ENCODE data around the gene MEPCE. TPM values are rescaled to one million over a fixed set of nuclear protein-coding genes. Genes with fewer than 3 reads are reported as not detected.

MEPCE gene
- polyA plus RNA-seq, 1 experiment: 19.1 TPM

DNA sequence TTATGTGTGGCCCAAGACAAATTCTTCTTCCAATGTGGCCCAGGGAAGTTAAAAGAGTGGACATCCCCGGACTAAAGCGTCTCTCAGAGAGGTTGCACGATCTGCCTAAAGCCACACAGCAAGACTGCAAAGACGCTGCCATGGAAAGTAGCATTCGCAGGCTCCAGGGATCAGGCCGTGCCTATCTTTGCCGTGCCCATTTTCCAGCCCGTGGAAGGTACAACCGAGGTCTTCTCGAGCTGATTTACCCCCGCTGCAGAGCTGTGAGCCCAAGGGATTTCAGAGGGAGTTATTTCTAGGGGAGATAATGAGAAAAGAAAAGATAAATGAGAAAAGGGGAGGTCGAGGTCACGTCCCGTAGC, 53.1 kb downstream of the MEPCE start:
- Histone ChIP-seq H3K27me3 (ENCODE audit: control insufficient read depth, insufficient read depth, low read length) (no peaks in the 10 kb centered on the region), H3K4me3 (ENCODE audit: low read depth, low read length) (peak overlapping the region; percentile 48), H3K36me3 (ENCODE audit: control insufficient read depth, insufficient read depth, low read length) (no peaks in the 10 kb centered on the region)
- no peak for DNase-seq (ENCODE audit: low read depth)
- ChIA-PET CTCF (interaction anchor here (0.6 to 2.6 kb wide), 29 partner anchors 9 to 268 kb away, joined by 3 to 23 read pairs (median 5); no protein-coding TSS in a partner anchor), POLR2A (interaction anchor here (0.6 to 0.7 kb wide), 2 partner anchors 163 to 343 kb away, joined by 4 to 6 read pairs; no protein-coding TSS in a partner anchor)
- TF ChIP-seq, protein P1, sequence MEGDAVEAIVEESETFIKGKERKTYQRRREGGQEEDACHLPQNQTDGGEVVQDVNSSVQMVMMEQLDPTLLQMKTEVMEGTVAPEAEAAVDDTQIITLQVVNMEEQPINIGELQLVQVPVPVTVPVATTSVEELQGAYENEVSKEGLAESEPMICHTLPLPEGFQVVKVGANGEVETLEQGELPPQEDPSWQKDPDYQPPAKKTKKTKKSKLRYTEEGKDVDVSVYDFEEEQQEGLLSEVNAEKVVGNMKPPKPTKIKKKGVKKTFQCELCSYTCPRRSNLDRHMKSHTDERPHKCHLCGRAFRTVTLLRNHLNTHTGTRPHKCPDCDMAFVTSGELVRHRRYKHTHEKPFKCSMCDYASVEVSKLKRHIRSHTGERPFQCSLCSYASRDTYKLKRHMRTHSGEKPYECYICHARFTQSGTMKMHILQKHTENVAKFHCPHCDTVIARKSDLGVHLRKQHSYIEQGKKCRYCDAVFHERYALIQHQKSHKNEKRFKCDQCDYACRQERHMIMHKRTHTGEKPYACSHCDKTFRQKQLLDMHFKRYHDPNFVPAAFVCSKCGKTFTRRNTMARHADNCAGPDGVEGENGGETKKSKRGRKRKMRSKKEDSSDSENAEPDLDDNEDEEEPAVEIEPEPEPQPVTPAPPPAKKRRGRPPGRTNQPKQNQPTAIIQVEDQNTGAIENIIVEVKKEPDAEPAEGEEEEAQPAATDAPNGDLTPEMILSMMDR (IDR thresholded peaks at IDR 0.05; ENCODE audit: insufficient read depth, low read depth, low read length): no peak

DNA sequence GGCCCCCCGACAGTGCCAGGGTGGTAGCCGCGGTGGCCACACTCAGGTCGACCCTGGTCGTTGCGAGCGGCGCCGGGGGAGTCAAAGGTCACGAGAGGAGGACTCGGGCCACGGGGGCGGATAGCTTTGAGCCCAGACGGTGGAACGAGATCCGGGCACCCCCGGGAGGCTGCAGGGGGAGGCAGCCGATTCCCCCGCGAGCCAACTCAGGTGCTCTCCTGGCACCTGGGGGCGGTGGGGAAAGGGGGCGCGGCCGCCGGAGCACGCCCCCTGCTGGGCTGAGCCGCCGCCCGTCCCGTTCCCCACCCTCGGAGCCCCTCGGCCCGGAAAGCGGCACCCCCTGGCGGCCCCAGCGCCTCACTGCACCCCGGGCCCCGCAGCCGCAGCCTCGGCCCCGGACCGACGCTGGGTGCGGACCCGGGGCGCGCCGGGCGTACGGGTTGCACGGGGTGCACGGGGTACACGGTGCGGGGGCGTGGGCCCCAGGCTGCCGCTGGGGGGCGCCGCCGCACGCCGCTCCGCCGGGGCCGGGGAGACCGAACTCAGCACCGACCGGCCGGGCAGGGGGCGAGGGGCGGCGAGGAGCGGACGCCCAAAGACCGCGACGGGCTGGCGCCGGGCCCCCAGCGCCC, 53.6 kb downstream of the MEPCE start:
- ChIA-PET POLR2A (interaction anchor here (0.6 to 0.7 kb wide), 2 partner anchors 162 to 342 kb away, joined by 4 to 6 read pairs; no protein-coding TSS in a partner anchor), CTCF (interaction anchor here (0.6 to 2.6 kb wide), 30 partner anchors 9 to 268 kb away, joined by 3 to 23 read pairs (median 5); no protein-coding TSS in a partner anchor)
- H3K36me3 ChIP-seq (ENCODE audit: control insufficient read depth, insufficient read depth, low read length): no peaks in the 10 kb centered on the region
- no peaks in the 10 kb centered on the region for H3K27me3 ChIP-seq (ENCODE audit: control insufficient read depth, insufficient read depth, low read length)
- DNase-seq (ENCODE audit: low read depth): no peak
- TF ChIP-seq, protein P1 (IDR thresholded peaks at IDR 0.05; ENCODE audit: insufficient read depth, low read depth, low read length): peak; percentile 55
- peak overlapping the region; percentile 48 for H3K4me3 ChIP-seq (ENCODE audit: low read depth, low read length)

Other genes starting within 250 kb of the MEPCE start
- gene PVRIG, start 209.9 kb upstream of the MEPCE start, polyA plus RNA-seq (2011; rRNA removed): not detected in 2 replicates
- not detected in 2 replicates for gene SPDYE3, start 122.1 kb upstream of the MEPCE start, polyA plus RNA-seq (2011; rRNA removed)
- gene PILRB, start 71.7 kb upstream of the MEPCE start, polyA plus RNA-seq (2011; rRNA removed): 10.6 and 25.4 TPM in 2 replicates
- 0.27 and 0.49 TPM in 2 replicates for gene PILRA, start 56.3 kb upstream of the MEPCE start, polyA plus RNA-seq (2011; rRNA removed)
- gene ZCWPW1, start 1.1 kb upstream of the MEPCE start, polyA plus RNA-seq (2011; rRNA removed): 2.2 and 2.8 TPM in 2 replicates
- gene PPP1R35, start 6.7 kb downstream of the MEPCE start, polyA plus RNA-seq (2011; rRNA removed): 10.6 and 13.1 TPM in 2 replicates
- gene SPACDR, start 34.4 kb downstream of the MEPCE start, polyA plus RNA-seq (2011; rRNA removed): 0.21 and 0.32 TPM in 2 replicates
- 9.7 and 20.7 TPM in 2 replicates for gene TSC22D4, start 49.4 kb downstream of the MEPCE start, polyA plus RNA-seq (2011; rRNA removed)
- 0.10 and 0.15 TPM in 2 replicates for gene NYAP1, start 54.1 kb downstream of the MEPCE start, polyA plus RNA-seq (2011; rRNA removed)
- 6.3 and 10.9 TPM in 2 replicates for gene AGFG2, start 109.4 kb downstream of the MEPCE start, polyA plus RNA-seq (2011; rRNA removed)
- 0.20 and 0.34 TPM in 2 replicates for gene SAP25, start 144.1 kb downstream of the MEPCE start, polyA plus RNA-seq (2011; rRNA removed)
- 9.1 and 20.0 TPM in 2 replicates for gene LRCH4, start 156.3 kb downstream of the MEPCE start, polyA plus RNA-seq (2011; rRNA removed)
- gene FBXO24, start 156.5 kb downstream of the MEPCE start, polyA plus RNA-seq (2011; rRNA removed): 0.33 and 0.40 TPM in 2 replicates
- 173 and 433 TPM in 2 replicates for gene PCOLCE, start 172.5 kb downstream of the MEPCE start, polyA plus RNA-seq (2011; rRNA removed)
- gene MOSPD3, start 182.7 kb downstream of the MEPCE start, polyA plus RNA-seq (2011; rRNA removed): 5.2 and 15.0 TPM in 2 replicates
- 0.49 and 0.72 TPM in 2 replicates for gene TFR2, start 211.7 kb downstream of the MEPCE start, polyA plus RNA-seq (2011; rRNA removed)
- not detected in 2 replicates for gene ACTL6B, start 226.6 kb downstream of the MEPCE start, polyA plus RNA-seq (2011; rRNA removed)
- gene GNB2, start 243.9 kb downstream of the MEPCE start, polyA plus RNA-seq (2011; rRNA removed): 87.4 and 172 TPM in 2 replicates

Measured in BJ (cell line).